HG03520 (cell line): ENCODE measurements around the gene MCOLN1.

Source experiments
- ATAC-seq: cut with Tn5 transposase; IDR thresholded peaks from one replicate; pipeline ENCODE4 v1.9.1; 2021; ENCODE audit warnings: mild to moderate bottlenecking, moderate library complexity; ENCODE audit not compliant: unreplicated experiment

MCOLN1 gene

GRCh38 chr19:7522072-7522922 is at the start of gene MCOLN1:
Gene MCOLN1 (plus strand): TSS chr19:7522624. CDS start chr19:7522751, 127 bp downstream.
- ATAC-seq: peak; percentile 81

- no peak for ATAC-seq
Observed at GRCh38 chr19:7475665-7476064, 46.8 kb upstream of the MCOLN1 start.

GRCh38 chr19:7476241-7476640 is 46.2 kb upstream of the MCOLN1 start:
- ATAC-seq: no peak

- no peak for ATAC-seq
Observed at GRCh38 chr19:7476777-7477494, 45.5 kb upstream of the MCOLN1 start.

- no peak for ATAC-seq
Observed at GRCh38 chr19:7477758-7478157, 44.7 kb upstream of the MCOLN1 start.

GRCh38 chr19:7478173-7478842 is 44.1 kb upstream of the MCOLN1 start:
- no peak for ATAC-seq

GRCh38 chr19:7478843-7479227 is 43.6 kb upstream of the MCOLN1 start:
- no peak for ATAC-seq

- no peak for ATAC-seq
Observed at GRCh38 chr19:7480222-7480969, 42.0 kb upstream of the MCOLN1 start.

- no peak for ATAC-seq
Observed at GRCh38 chr19:7480970-7481255, 41.5 kb upstream of the MCOLN1 start.

- no peak for ATAC-seq
Observed at GRCh38 chr19:7482584-7483439, 39.6 kb upstream of the MCOLN1 start.

- ATAC-seq: no peak
Observed at GRCh38 chr19:7483720-7484201, 38.7 kb upstream of the MCOLN1 start.

GRCh38 chr19:7486923-7487322 is 35.5 kb upstream of the MCOLN1 start:
- no peak for ATAC-seq

- no peak for ATAC-seq
Observed at GRCh38 chr19:7488736-7489353, 33.6 kb upstream of the MCOLN1 start, which contains the start of gene PEX11G. Gene PEX11G (minus strand): TSS chr19:7489035. CDS start chr19:7489010, 25 bp downstream.

GRCh38 chr19:7489609-7490044 is 32.8 kb upstream of the MCOLN1 start:
- no peak for ATAC-seq

GRCh38 chr19:7492142-7492541 is 30.3 kb upstream of the MCOLN1 start:
- ATAC-seq: no peak

GRCh38 chr19:7492558-7492957 is 29.9 kb upstream of the MCOLN1 start:
- no peak for ATAC-seq

GRCh38 chr19:7494416-7495098 is 27.9 kb upstream of the MCOLN1 start:
- no peak for ATAC-seq

- ATAC-seq: no peak
Observed at GRCh38 chr19:7497292-7497691, 25.1 kb upstream of the MCOLN1 start.
